Gastrocnemius medialis (tissue), 4 donors: ENCODE measurements around the gene GPR62. TPM values are rescaled to one million over a fixed set of nuclear protein-coding genes. Genes with fewer than 3 reads are reported as not detected.

Source experiments
- ATAC-seq, 2 donors: fragments of 150-250 bp; one replicate each; pipeline ENCODE4 v1.9.1; 2016
- DNase-seq, 2 donors: peaks; one replicate each; pipeline ENCODE4 v3.0.0-alpha.2; 2019
- H3K27ac ChIP-seq, 4 donors: fragments of 200-600 bp; sonication (generic); 1 replicate in 1 of 4; 2 replicates in 3 of 4; pipeline ENCODE4 v1.5.1; 2016 to 2018; ENCODE audit warnings: mild to moderate bottlenecking in 2 of 4, moderate library complexity in 1 of 4
- H3K27me3 ChIP-seq, 3 donors: fragments of 200-600 bp; sonication (generic) in 2 of 3; 1 replicate in 1 of 3; 2 replicates in 2 of 3; pipeline versions ENCODE4 v1.5.1 to v1.6.0; 2016 to 2019; ENCODE audit warnings: mild to moderate bottlenecking in 1 of 3, moderate library complexity in 1 of 3
- H3K36me3 ChIP-seq, 2 donors: fragments of 200-600 bp; sonication (generic) in 1 of 2; one replicate each; pipeline ENCODE4 v1.5.1; 2017 to 2018
- H3K4me1 ChIP-seq, 2 donors: fragments of 200-600 bp; sonication (generic) in 1 of 2; one replicate each; pipeline ENCODE4 v1.5.1; 2016 to 2017; ENCODE audit warnings: mild to moderate bottlenecking in 2 of 2
- H3K4me3 ChIP-seq, 4 donors: fragments of 200-600 bp; sonication (generic) in 3 of 4; 1 replicate in 1 of 4; 2 replicates in 3 of 4; pipeline ENCODE4 v1.5.1; 2016 to 2019; ENCODE audit warnings: mild to moderate bottlenecking in 2 of 4
- H3K9me3 ChIP-seq, 3 donors: fragments of 200-600 bp; sonication (generic) in 2 of 3; 1 replicate in 1 of 3; 2 replicates in 2 of 3; pipeline ENCODE4 v1.5.1; 2016 to 2019
- CTCF ChIP-seq, 5 experiments: fragments of 450-650 bp in 3 of 5; fragments of 200-600 bp in 2 of 5; sonication (generic) in 2 of 5; IDR thresholded peaks in 4 of 5; conservative IDR thresholded peaks in 1 of 5; 1 replicate in 4 of 5; 2 replicates in 1 of 5; pipeline ENCODE4 v1.5.1; 2016 to 2019; ENCODE audit warnings: antibody characterized with exemption in 5 of 5, mild to moderate bottlenecking in 3 of 5, moderate library complexity in 3 of 5
- POLR2A ChIP-seq, 2 donors: fragments of 450-650 bp; IDR thresholded peaks; one replicate each; pipeline ENCODE4 v1.6.1; 2017; ENCODE audit warnings: antibody characterized with exemption in 2 of 2, mild to moderate bottlenecking in 2 of 2, moderate library complexity in 2 of 2
- in situ Hi-C, 4 donors: fragments of 200-750 bp; cut with MboI; loops; one replicate each; pipeline versions ENCODE4 v1.15.0 to v1.8.0; 2017; ENCODE audit warnings: low sequenced_read_pairs in 4 of 4
- intact Hi-C: fragments of 100-400 bp; cut with DNase I; formaldehyde crosslinking; loops from one replicate; pipeline ENCODE4 v1.15.1; 2023; ENCODE audit warnings: low total_unique reads
- total RNA-seq, 4 donors: library from RNA; depleted of rRNA; stranded (reverse); fragments of >200 nt; gene quantifications; one replicate each; pipeline versions ENCODE4 v1.1.0 to v1.2.3, GENCODE V29; 2016

GPR62 gene
- total RNA-seq, 4 donors from 2014 or later, result 0.18 to 2.5 (median 0.37) TPM

- intact Hi-C loops, result no loop called here
- TF ChIP-seq CTCF (IDR thresholded peaks at IDR 0.05 in 4 of 5, conservative IDR thresholded peaks at IDR 0.05 in 1 of 5) (no peak), POLR2A (IDR thresholded peaks at IDR 0.05) (peak; percentile 75 to 78)
- H3K4me1 ChIP-seq, result peaks cover 16 to 17% of the 10 kb centered on the region in 2 donors
- H3K27ac ChIP-seq, result peak within 1 kb of the TSS; percentile 86 to 98 (median 94)
- H3K9me3 ChIP-seq, result no peaks in the 10 kb centered on the region
- no peaks in the 10 kb centered on the region for H3K36me3 ChIP-seq
- in situ Hi-C loops, result no loop called here
- ATAC-seq (peak; percentile 85 to 86), DNase-seq (peak; percentile 69 to 83)
- H3K27me3 ChIP-seq, result no peaks in the 10 kb centered on the region
- peak within 1 kb of the TSS; percentile 61 to 75 (median 64) for H3K4me3 ChIP-seq
These were observed 27.8 kb downstream of the GPR62 start, which contains the start of gene ACY1 for GRCh38 chr3:51982838-51983577. Gene ACY1 (plus strand): TSS chr3:51983535. CDS start chr3:51984065, 530 bp downstream.

GRCh38 chr3:51983578-51984268 is 28.5 kb downstream of the GPR62 start:
- in situ Hi-C loops (no loop called here), intact Hi-C loops (no loop called here)
- Histone ChIP-seq H3K4me3 (peak overlapping the region; percentile 61 to 75 (median 64)), H3K4me1 (peaks cover 16 to 17% of the 10 kb centered on the region in 2 donors), H3K27me3 (no peaks in the 10 kb centered on the region), H3K27ac (peak overlapping the region; percentile 86 to 98 (median 94)), H3K36me3 (no peaks in the 10 kb centered on the region), H3K9me3 (no peaks in the 10 kb centered on the region)
- no peak for DNase-seq
- peak in 1 of 2 donors; percentile 39 for TF ChIP-seq POLR2A (IDR thresholded peaks at IDR 0.05)
- no peak for TF ChIP-seq CTCF (IDR thresholded peaks at IDR 0.05 in 4 of 5, conservative IDR thresholded peaks at IDR 0.05 in 1 of 5)
- no peak for ATAC-seq

- Histone ChIP-seq H3K4me3 (no peak overlapping the region), H3K4me1 (peaks cover 16 to 17% of the 10 kb centered on the region in 2 donors), H3K27me3 (no peaks in the 10 kb centered on the region), H3K27ac (peak overlapping the region; percentile 86 to 98 (median 94)), H3K36me3 (no peaks in the 10 kb centered on the region), H3K9me3 (no peaks in the 10 kb centered on the region)
- TF ChIP-seq POLR2A (IDR thresholded peaks at IDR 0.05) (no peak), CTCF (IDR thresholded peaks at IDR 0.05 in 4 of 5, conservative IDR thresholded peaks at IDR 0.05 in 1 of 5) (no peak)
- DNase-seq, result no peak
- intact Hi-C loops (no loop called here), in situ Hi-C loops (no loop called here)
- no peak for ATAC-seq
These were observed 29.1 kb downstream of the GPR62 start for GRCh38 chr3:51984269-51984647.

GRCh38 chr3:51985063-51985462 is 29.9 kb downstream of the GPR62 start:
- H3K27ac ChIP-seq, result peak overlapping the region in 1 of 4 donors; percentile 86
- intact Hi-C loops, result no loop called here
- peaks cover 16 to 17% of the 10 kb centered on the region in 2 donors for H3K4me1 ChIP-seq

More at GRCh38 chr3:51985063-51985462, 29.9 kb downstream of the GPR62 start:
- TF ChIP-seq CTCF (IDR thresholded peaks at IDR 0.05 in 4 of 5, conservative IDR thresholded peaks at IDR 0.05 in 1 of 5), result no peak
- TF ChIP-seq POLR2A (IDR thresholded peaks at IDR 0.05), result no peak
- H3K36me3 ChIP-seq, result no peaks in the 10 kb centered on the region
- no peak for ATAC-seq
- no peaks in the 10 kb centered on the region for H3K9me3 ChIP-seq
- in situ Hi-C loops, result no loop called here
- no peak for DNase-seq
- H3K27me3 ChIP-seq, result no peaks in the 10 kb centered on the region
- no peak overlapping the region for H3K4me3 ChIP-seq
